Tibial nerve (tissue), 4 donors: ENCODE data around the gene STK10. TPM values are rescaled to one million over a fixed set of nuclear protein-coding genes. Genes with fewer than 3 reads are reported as not detected.
A peak's percentile ranks its signal among the peaks of the same experiment; 100 is the strongest.
"Not testable (repeated sequence)": the region's sequence is repeated elsewhere in the genome, so short reads cannot be mapped to it uniquely, and the experiment has no call there.

Source experiments
- DNase-seq, 2 donors: peaks; one replicate each; pipeline ENCODE4 v3.0.0-alpha.2; 2019; ENCODE audit warnings: low spot score in 2 of 2
- H3K27ac ChIP-seq, 4 donors: fragments of 200-600 bp; sonication (generic) in 3 of 4; one replicate each; pipeline ENCODE4 v1.5.1; 2017 to 2019; ENCODE audit warnings: mild to moderate bottlenecking in 1 of 4
- H3K27me3 ChIP-seq, 2 donors: fragments of 200-600 bp; sonication (generic) in 1 of 2; one replicate each; pipeline versions ENCODE4 v1.5.1 to v1.6.0; 2017 to 2019
- H3K36me3 ChIP-seq, 3 donors: fragments of 200-600 bp; sonication (generic); one replicate each; pipeline ENCODE4 v1.5.1; 2018 to 2019
- H3K4me1 ChIP-seq, 4 donors: fragments of 200-600 bp; sonication (generic) in 3 of 4; one replicate each; pipeline ENCODE4 v1.5.1; 2017 to 2019
- H3K4me3 ChIP-seq, 4 donors: fragments of 200-600 bp; sonication (generic) in 3 of 4; one replicate each; pipeline ENCODE4 v1.5.1; 2017 to 2019; ENCODE audit warnings: mild to moderate bottlenecking in 1 of 4, moderate library complexity in 1 of 4
- H3K9me3 ChIP-seq, 4 donors: fragments of 200-600 bp; sonication (generic) in 3 of 4; one replicate each; pipeline ENCODE4 v1.5.1; 2017 to 2019
- CTCF ChIP-seq, 5 experiments: fragments of 200-600 bp in 3 of 5; fragments of 450-650 bp in 2 of 5; sonication (generic) in 3 of 5; IDR thresholded peaks; one replicate each; pipeline ENCODE4 v1.5.1; 2016 to 2019; ENCODE audit warnings: antibody characterized with exemption in 5 of 5, mild to moderate bottlenecking in 3 of 5, moderate library complexity in 2 of 5
- EP300 ChIP-seq, 2 donors: sonication (generic); formaldehyde crosslinking; IDR thresholded peaks; one replicate each; pipeline ENCODE4 v1.6.1; 2017; ENCODE audit warnings: antibody characterized with exemption in 2 of 2, mild to moderate bottlenecking in 1 of 2
- POLR2A ChIP-seq, 2 donors: fragments of 450-650 bp; IDR thresholded peaks; one replicate each; pipeline ENCODE4 v1.6.1; 2017; ENCODE audit warnings: antibody characterized with exemption in 2 of 2, mild to moderate bottlenecking in 2 of 2, moderate library complexity in 2 of 2
- WGBS, 2 donors: methylation state at CpG; one replicate each; pipeline ENCODE4 v1.1.5; 2018; 5-methylcytosine and 5-hydroxymethylcytosine counted together
- total RNA-seq, 4 donors: library from RNA; depleted of rRNA; stranded (reverse); fragments of >200 nt; gene quantifications; one replicate each; pipeline ENCODE4 v1.1.0, GENCODE V29; 2016

The STK10 gene
- total RNA-seq, 4 donors from 2014 or later: 35.4 to 75.6 (median 48.0) TPM

GRCh38 chr5:172150514-172151425, 37.3 kb downstream of the STK10 start:
- Histone ChIP-seq H3K9me3 (no peaks in the 10 kb centered on the region), H3K4me1 (peaks cover 0 to 83% (median 16%) of the 10 kb centered on the region in 4 donors), H3K27me3 (no peaks in the 10 kb centered on the region), H3K27ac (peak overlapping the region in 2 of 4 donors; percentile 65 to 83), H3K4me3 (no peak overlapping the region), H3K36me3 (peaks cover 0 to 27% (median 0%) of the 10 kb centered on the region in 3 donors)
- WGBS, 2 donors: 65 to 69% methylated on average over 13 of the region's 16 CpGs
- TF ChIP-seq EP300 (IDR thresholded peaks at IDR 0.05): peak in 1 of 2 donors; percentile 73
- TF ChIP-seq POLR2A (IDR thresholded peaks at IDR 0.05): no peak
- peak in 1 of 2 donors; percentile 44 for DNase-seq

GRCh38 chr5:172149481-172149880, 38.5 kb downstream of the STK10 start:
- H3K9me3 ChIP-seq, H3K27me3 ChIP-seq, DNase-seq, H3K4me3 ChIP-seq: not testable (repeated sequence)
- Histone ChIP-seq H3K27ac (peak overlapping the region in 2 of 4 donors; percentile 83 to 85), H3K36me3 (peaks cover 0 to 22% (median 0%) of the 10 kb centered on the region in 3 donors), H3K4me1 (peaks cover 0 to 89% (median 29%) of the 10 kb centered on the region in 4 donors)
- WGBS, 2 donors: 85 to 90% methylated on average over 11 of the region's 11 CpGs

GRCh38 chr5:172149073-172149472, 39.0 kb downstream of the STK10 start:
- DNase-seq: no peak
- 60 to 66% methylated on average over 3 of the region's 3 CpGs for WGBS, 2 donors
- TF ChIP-seq CTCF (IDR thresholded peaks at IDR 0.05) (no peak), EP300 (IDR thresholded peaks at IDR 0.05) (no peak), POLR2A (IDR thresholded peaks at IDR 0.05) (no peak)
- Histone ChIP-seq H3K9me3 (no peaks in the 10 kb centered on the region), H3K36me3 (peaks cover 0 to 18% (median 0%) of the 10 kb centered on the region in 3 donors), H3K27me3 (no peaks in the 10 kb centered on the region), H3K4me3 (no peak overlapping the region), H3K27ac (peak overlapping the region in 2 of 4 donors; percentile 83 to 85), H3K4me1 (peaks cover 0 to 89% (median 30%) of the 10 kb centered on the region in 4 donors)

- TF ChIP-seq EP300 (IDR thresholded peaks at IDR 0.05): no peak
- no peak for TF ChIP-seq POLR2A (IDR thresholded peaks at IDR 0.05)
- TF ChIP-seq CTCF (IDR thresholded peaks at IDR 0.05): no peak
Observed at GRCh38 chr5:172148381-172148780, 39.6 kb downstream of the STK10 start.

GRCh38 chr5:172147857-172148256, 40.2 kb downstream of the STK10 start:
- 69 to 72% methylated on average over 8 to 10 of the region's 10 CpGs for WGBS, 2 donors
- Histone ChIP-seq H3K36me3 (peaks cover 0 to 14% (median 0%) of the 10 kb centered on the region in 3 donors), H3K4me3 (no peak overlapping the region), H3K27me3 (no peaks in the 10 kb centered on the region), H3K4me1 (peaks cover 0 to 93% (median 36%) of the 10 kb centered on the region in 4 donors), H3K9me3 (no peaks in the 10 kb centered on the region), H3K27ac (peak overlapping the region in 3 of 4 donors; percentile 72 to 85 (median 83))
- no peak for DNase-seq
- TF ChIP-seq POLR2A (IDR thresholded peaks at IDR 0.05) (no peak), CTCF (IDR thresholded peaks at IDR 0.05) (no peak), EP300 (IDR thresholded peaks at IDR 0.05) (no peak)

More at GRCh38 chr5:172148381-172148780, 39.6 kb downstream of the STK10 start:
- no peak overlapping the region for H3K4me3 ChIP-seq
- DNase-seq: no peak
- no peaks in the 10 kb centered on the region for H3K9me3 ChIP-seq
- H3K36me3 ChIP-seq: peaks cover 0 to 14% (median 0%) of the 10 kb centered on the region in 3 donors
- H3K27ac ChIP-seq: peak overlapping the region in 3 of 4 donors; percentile 72 to 85 (median 83)
- peaks cover 0 to 90% (median 33%) of the 10 kb centered on the region in 4 donors for H3K4me1 ChIP-seq
- 71 to 75% methylated on average over 8 to 9 of the region's 9 CpGs for WGBS, 2 donors
- H3K27me3 ChIP-seq: no peaks in the 10 kb centered on the region

- TF ChIP-seq POLR2A (IDR thresholded peaks at IDR 0.05) (no peak), CTCF (IDR thresholded peaks at IDR 0.05) (no peak), EP300 (IDR thresholded peaks at IDR 0.05) (no peak)
- H3K27me3 ChIP-seq: no peaks in the 10 kb centered on the region
- H3K4me3 ChIP-seq: no peak overlapping the region
- H3K4me1 ChIP-seq: peaks cover 0 to 92% (median 38%) of the 10 kb centered on the region in 4 donors
- peaks cover 0 to 8% (median 0%) of the 10 kb centered on the region in 3 donors for H3K36me3 ChIP-seq
- peak overlapping the region; percentile 62 to 85 (median 78) for H3K27ac ChIP-seq
- no peaks in the 10 kb centered on the region for H3K9me3 ChIP-seq
- 61 to 63% methylated on average over 9 of the region's 9 CpGs for WGBS, 2 donors
- no peak for DNase-seq
Observed at GRCh38 chr5:172146748-172147092, 41.3 kb downstream of the STK10 start.
